HepG2 (cell line): ENCODE results near the gene LCN12.

Source experiments
- EP300 ChIP-seq, 3 experiments: sonication (generic) in 1 of 3; formaldehyde crosslinking in 1 of 3; IDR thresholded peaks; 2 replicates each; pipeline versions ENCODE4 v1.5.1 to v1.6.1; 2011 to 2020; ENCODE audit warnings: low read depth in 2 of 3, low read length in 2 of 3, borderline replicate concordance in 1 of 3, improper control_type of control experiment in 1 of 3, mild to moderate bottlenecking in 1 of 3, missing genetic modification reagents in 1 of 3, moderate library complexity in 1 of 3
- HIVEP1 ChIP-seq: sonication (generic); formaldehyde crosslinking; IDR thresholded peaks from 2 replicates; pipeline ENCODE4 v1.4.0; 2020; ENCODE audit warnings: mild to moderate bottlenecking, missing genetic modification reagents
- JUN ChIP-seq: sonication (generic); formaldehyde crosslinking; IDR thresholded peaks from 2 replicates; pipeline ENCODE4 v1.4.0; 2020; ENCODE audit warnings: mild to moderate bottlenecking, missing genetic modification reagents
- POLR2AphosphoS5 ChIP-seq: IDR thresholded peaks from 2 replicates; pipeline ENCODE4 v1.6.1; 2012; ENCODE audit warnings: low read depth, low read length
- XBP1 ChIP-seq: sonication (generic); formaldehyde crosslinking; IDR thresholded peaks from 2 replicates; pipeline ENCODE4 v1.5.0; 2020; ENCODE audit warnings: missing genetic modification reagents
- ZNF572 ChIP-seq: sonication (generic); formaldehyde crosslinking; IDR thresholded peaks from 2 replicates; pipeline ENCODE4 v1.5.1; 2020; ENCODE audit warnings: mild to moderate bottlenecking, missing genetic modification reagents
- TF ChIP-seq, protein P1 (sequence below): sonication (generic); formaldehyde crosslinking; IDR thresholded peaks from 2 replicates; pipeline ENCODE4 v1.4.0; 2020; ENCODE audit warnings: missing genetic modification reagents
- TF ChIP-seq, protein P2 (sequence below), 2 experiments: IDR thresholded peaks; 2 replicates each; pipeline ENCODE4 v1.6.1; 2011 to 2012; ENCODE audit warnings: low read length in 2 of 2, borderline replicate concordance in 1 of 2, low read depth in 1 of 2, mild to moderate bottlenecking in 1 of 2, moderate library complexity in 1 of 2
- TF ChIP-seq, protein P3 (sequence below): sonication (generic); formaldehyde crosslinking; IDR thresholded peaks from 2 replicates; pipeline ENCODE4 v1.5.0; 2020; ENCODE audit warnings: mild to moderate bottlenecking, missing genetic modification reagents, moderate library complexity
- TF ChIP-seq, protein P4 (sequence below): sonication (generic); formaldehyde crosslinking; conservative IDR thresholded peaks from 2 replicates; pipeline ENCODE4 v1.5.0; 2020; ENCODE audit warnings: missing genetic modification reagents

DNA sequence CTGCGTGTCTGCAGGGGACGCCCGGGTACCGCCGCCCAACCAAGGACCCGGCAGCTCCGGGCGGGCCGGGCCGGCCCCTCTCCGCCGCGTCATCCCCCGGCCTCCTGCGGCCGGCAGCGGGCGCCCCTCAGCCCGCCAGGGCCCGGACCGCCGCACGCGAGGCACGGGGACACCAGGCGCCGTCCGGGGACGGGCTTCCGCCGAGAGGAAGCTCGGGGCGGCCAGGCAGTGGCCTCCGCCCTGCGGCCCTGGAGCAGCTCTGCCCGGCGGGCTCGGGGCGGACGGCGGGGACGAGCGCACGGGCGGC is 7.9 kb upstream of the LCN12 start:
- TF ChIP-seq, protein P1, sequence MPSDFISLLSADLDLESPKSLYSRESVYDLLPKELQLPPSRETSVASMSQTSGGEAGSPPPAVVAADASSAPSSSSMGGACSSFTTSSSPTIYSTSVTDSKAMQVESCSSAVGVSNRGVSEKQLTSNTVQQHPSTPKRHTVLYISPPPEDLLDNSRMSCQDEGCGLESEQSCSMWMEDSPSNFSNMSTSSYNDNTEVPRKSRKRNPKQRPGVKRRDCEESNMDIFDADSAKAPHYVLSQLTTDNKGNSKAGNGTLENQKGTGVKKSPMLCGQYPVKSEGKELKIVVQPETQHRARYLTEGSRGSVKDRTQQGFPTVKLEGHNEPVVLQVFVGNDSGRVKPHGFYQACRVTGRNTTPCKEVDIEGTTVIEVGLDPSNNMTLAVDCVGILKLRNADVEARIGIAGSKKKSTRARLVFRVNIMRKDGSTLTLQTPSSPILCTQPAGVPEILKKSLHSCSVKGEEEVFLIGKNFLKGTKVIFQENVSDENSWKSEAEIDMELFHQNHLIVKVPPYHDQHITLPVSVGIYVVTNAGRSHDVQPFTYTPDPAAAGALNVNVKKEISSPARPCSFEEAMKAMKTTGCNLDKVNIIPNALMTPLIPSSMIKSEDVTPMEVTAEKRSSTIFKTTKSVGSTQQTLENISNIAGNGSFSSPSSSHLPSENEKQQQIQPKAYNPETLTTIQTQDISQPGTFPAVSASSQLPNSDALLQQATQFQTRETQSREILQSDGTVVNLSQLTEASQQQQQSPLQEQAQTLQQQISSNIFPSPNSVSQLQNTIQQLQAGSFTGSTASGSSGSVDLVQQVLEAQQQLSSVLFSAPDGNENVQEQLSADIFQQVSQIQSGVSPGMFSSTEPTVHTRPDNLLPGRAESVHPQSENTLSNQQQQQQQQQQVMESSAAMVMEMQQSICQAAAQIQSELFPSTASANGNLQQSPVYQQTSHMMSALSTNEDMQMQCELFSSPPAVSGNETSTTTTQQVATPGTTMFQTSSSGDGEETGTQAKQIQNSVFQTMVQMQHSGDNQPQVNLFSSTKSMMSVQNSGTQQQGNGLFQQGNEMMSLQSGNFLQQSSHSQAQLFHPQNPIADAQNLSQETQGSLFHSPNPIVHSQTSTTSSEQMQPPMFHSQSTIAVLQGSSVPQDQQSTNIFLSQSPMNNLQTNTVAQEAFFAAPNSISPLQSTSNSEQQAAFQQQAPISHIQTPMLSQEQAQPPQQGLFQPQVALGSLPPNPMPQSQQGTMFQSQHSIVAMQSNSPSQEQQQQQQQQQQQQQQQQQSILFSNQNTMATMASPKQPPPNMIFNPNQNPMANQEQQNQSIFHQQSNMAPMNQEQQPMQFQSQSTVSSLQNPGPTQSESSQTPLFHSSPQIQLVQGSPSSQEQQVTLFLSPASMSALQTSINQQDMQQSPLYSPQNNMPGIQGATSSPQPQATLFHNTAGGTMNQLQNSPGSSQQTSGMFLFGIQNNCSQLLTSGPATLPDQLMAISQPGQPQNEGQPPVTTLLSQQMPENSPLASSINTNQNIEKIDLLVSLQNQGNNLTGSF, result no peak
- TF ChIP-seq HIVEP1 (CRISPR knock-in tag) (no peak), ZNF572 (CRISPR knock-in tag) (no peak), JUN (no peak), XBP1 (CRISPR knock-in tag) (no peak), POLR2AphosphoS5 (no peak), EP300 (IDR thresholded peaks at IDR 0.05; ENCODE audit: low read depth in 2 of 2, low read length in 2 of 2) (no peak), EP300 (CRISPR knock-in tag; IDR thresholded peaks at IDR 0.05; ENCODE audit: borderline replicate concordance) (no peak)
- TF ChIP-seq, protein P2, sequence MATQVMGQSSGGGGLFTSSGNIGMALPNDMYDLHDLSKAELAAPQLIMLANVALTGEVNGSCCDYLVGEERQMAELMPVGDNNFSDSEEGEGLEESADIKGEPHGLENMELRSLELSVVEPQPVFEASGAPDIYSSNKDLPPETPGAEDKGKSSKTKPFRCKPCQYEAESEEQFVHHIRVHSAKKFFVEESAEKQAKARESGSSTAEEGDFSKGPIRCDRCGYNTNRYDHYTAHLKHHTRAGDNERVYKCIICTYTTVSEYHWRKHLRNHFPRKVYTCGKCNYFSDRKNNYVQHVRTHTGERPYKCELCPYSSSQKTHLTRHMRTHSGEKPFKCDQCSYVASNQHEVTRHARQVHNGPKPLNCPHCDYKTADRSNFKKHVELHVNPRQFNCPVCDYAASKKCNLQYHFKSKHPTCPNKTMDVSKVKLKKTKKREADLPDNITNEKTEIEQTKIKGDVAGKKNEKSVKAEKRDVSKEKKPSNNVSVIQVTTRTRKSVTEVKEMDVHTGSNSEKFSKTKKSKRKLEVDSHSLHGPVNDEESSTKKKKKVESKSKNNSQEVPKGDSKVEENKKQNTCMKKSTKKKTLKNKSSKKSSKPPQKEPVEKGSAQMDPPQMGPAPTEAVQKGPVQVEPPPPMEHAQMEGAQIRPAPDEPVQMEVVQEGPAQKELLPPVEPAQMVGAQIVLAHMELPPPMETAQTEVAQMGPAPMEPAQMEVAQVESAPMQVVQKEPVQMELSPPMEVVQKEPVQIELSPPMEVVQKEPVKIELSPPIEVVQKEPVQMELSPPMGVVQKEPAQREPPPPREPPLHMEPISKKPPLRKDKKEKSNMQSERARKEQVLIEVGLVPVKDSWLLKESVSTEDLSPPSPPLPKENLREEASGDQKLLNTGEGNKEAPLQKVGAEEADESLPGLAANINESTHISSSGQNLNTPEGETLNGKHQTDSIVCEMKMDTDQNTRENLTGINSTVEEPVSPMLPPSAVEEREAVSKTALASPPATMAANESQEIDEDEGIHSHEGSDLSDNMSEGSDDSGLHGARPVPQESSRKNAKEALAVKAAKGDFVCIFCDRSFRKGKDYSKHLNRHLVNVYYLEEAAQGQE (IDR thresholded peaks at IDR 0.05; ENCODE audit: borderline replicate concordance in 1 of 2, low read depth in 1 of 2, low read length in 2 of 2), result no peak
- TF ChIP-seq, protein P3, sequence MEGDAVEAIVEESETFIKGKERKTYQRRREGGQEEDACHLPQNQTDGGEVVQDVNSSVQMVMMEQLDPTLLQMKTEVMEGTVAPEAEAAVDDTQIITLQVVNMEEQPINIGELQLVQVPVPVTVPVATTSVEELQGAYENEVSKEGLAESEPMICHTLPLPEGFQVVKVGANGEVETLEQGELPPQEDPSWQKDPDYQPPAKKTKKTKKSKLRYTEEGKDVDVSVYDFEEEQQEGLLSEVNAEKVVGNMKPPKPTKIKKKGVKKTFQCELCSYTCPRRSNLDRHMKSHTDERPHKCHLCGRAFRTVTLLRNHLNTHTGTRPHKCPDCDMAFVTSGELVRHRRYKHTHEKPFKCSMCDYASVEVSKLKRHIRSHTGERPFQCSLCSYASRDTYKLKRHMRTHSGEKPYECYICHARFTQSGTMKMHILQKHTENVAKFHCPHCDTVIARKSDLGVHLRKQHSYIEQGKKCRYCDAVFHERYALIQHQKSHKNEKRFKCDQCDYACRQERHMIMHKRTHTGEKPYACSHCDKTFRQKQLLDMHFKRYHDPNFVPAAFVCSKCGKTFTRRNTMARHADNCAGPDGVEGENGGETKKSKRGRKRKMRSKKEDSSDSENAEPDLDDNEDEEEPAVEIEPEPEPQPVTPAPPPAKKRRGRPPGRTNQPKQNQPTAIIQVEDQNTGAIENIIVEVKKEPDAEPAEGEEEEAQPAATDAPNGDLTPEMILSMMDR (CRISPR knock-in tag), result no peak
- TF ChIP-seq, protein P4, sequence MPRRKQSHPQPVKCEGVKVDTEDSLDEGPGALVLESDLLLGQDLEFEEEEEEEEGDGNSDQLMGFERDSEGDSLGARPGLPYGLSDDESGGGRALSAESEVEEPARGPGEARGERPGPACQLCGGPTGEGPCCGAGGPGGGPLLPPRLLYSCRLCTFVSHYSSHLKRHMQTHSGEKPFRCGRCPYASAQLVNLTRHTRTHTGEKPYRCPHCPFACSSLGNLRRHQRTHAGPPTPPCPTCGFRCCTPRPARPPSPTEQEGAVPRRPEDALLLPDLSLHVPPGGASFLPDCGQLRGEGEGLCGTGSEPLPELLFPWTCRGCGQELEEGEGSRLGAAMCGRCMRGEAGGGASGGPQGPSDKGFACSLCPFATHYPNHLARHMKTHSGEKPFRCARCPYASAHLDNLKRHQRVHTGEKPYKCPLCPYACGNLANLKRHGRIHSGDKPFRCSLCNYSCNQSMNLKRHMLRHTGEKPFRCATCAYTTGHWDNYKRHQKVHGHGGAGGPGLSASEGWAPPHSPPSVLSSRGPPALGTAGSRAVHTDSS (CRISPR knock-in tag), result no peak
